Right lobe of liver (tissue), 6 donors: ENCODE measurements around the gene CPED1. TPM values are rescaled to one million over a fixed set of nuclear protein-coding genes. Genes with fewer than 3 reads are reported as not detected.

Experiments used
- ATAC-seq, 4 donors: fragments of 200-7000 bp; cut with Tn5 transposase; one replicate each; pipeline ENCODE4 v1.9.1; 2020; ENCODE audit warnings: mild to moderate bottlenecking in 4 of 4, moderate library complexity in 4 of 4
- DNase-seq, 3 donors: peaks; one replicate each; pipeline ENCODE4 v3.0.0-alpha.2; 2020
- H3K27ac ChIP-seq, 3 donors: fragments of 200-600 bp; one replicate each; pipeline ENCODE4 v1.8.0; 2022
- H3K27me3 ChIP-seq, 2 donors: fragments of 200-600 bp; one replicate each; pipeline ENCODE4 v1.8.0; 2022
- H3K36me3 ChIP-seq, 4 donors: fragments of 200-600 bp; sonication (generic) in 1 of 4; one replicate each; pipeline versions ENCODE4 v1.5.1 to v1.8.0; 2017 to 2022; ENCODE audit warnings: control low read depth in 1 of 4
- H3K4me1 ChIP-seq, 4 donors: fragments of 200-600 bp; sonication (generic) in 1 of 4; one replicate each; pipeline versions ENCODE4 v1.5.1 to v1.8.0; 2017 to 2022; ENCODE audit warnings: control low read depth in 1 of 4
- H3K4me3 ChIP-seq, 3 donors: fragments of 200-600 bp; one replicate each; pipeline ENCODE4 v1.8.0; 2022
- H3K9me3 ChIP-seq, 4 donors: fragments of 200-600 bp; sonication (generic) in 1 of 4; one replicate each; pipeline versions ENCODE4 v1.5.1 to v1.8.0; 2017 to 2022; ENCODE audit warnings: control low read depth in 1 of 4
- POLR2A ChIP-seq: fragments of 450-650 bp; IDR thresholded peaks from one replicate; pipeline ENCODE4 v1.6.1; 2017; ENCODE audit warnings: antibody characterized with exemption, mild to moderate bottlenecking
- WGBS: methylation state at CpG from one replicate; pipeline ENCODE4 v1.1.6; 2018; ENCODE audit warnings: low coverage, low lambda C conversion rate; ENCODE audit not compliant: insufficient coverage; ENCODE audit errors: missing lambda C conversion rate; 5-methylcytosine and 5-hydroxymethylcytosine counted together
- intact Hi-C, 2 donors: fragments of 100-400 bp; cut with DNase I; formaldehyde crosslinking; loops; one replicate each; pipeline versions ENCODE4 v1.11.2 to v1.14.1; 2022
- total RNA-seq, 6 experiments: library from RNA; depleted of rRNA in 2 of 6; stranded (reverse); fragments of >200 nt in 2 of 6; fragmentation: NEBNext Ultra II Directional in 3 of 6; extraction: Animal tissue kit (Norgen Biotek cat#: 25700) in 3 of 6; gene quantifications; one replicate each; pipeline versions ENCODE4 v1.1.0 to v1.2.4, GENCODE V29; 2016 to 2023
- TF ChIP-seq, protein P1 (sequence below), 4 donors: fragments of 200-600 bp in 3 of 4; fragments of 450-650 bp in 1 of 4; IDR thresholded peaks; one replicate each; pipeline versions ENCODE4 v1.5.1 to v1.8.0; 2016 to 2022; ENCODE audit warnings: antibody characterized with exemption in 4 of 4, mild to moderate bottlenecking in 2 of 4
- donor health status: DM: no; HTN: yes; CAD: no.
- donor health status: DM: no; HTN: no; CAD: no.
- donor health status: DM: no; HTN: no; CAD: no.
- donor health status: DM: no; HTN: yes; CAD: no.
- donor health status: DM: no; HTN: yes; CAD: no.

The CPED1 gene
- total RNA-seq, 6 experiments from 2014 or later: 24.3 to 45.8 (median 34.9) TPM

DNA sequence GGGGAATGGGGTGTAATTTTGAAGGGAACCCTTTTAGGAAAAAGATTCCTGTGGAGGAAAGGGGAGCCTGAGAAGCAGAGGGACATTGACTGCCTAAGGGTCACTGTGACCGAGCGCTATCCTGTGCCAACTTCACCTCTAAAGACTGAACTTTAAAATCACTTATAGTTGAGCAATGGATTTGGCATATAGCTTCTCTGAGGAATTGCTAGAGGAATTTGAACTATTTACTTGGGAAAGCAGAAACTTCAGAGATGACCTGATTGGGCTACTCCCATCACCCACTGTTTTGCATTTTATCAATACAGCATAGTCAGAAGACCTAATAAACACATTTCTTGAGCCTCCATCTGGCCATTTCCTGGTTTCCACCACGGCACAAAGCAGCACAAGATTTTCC is 316.6 kb downstream of the CPED1 start:
- peak in 2 of 4 donors; percentile 78 to 81 for ATAC-seq
- no peaks in the 10 kb centered on the region for H3K9me3 ChIP-seq
- intact Hi-C loops: no loop called here
- WGBS: 26% methylated on average over 2 of the region's 3 CpGs
- H3K4me3 ChIP-seq: no peak overlapping the region
- H3K4me1 ChIP-seq: peaks cover 0 to 10% (median 0%) of the 10 kb centered on the region in 4 donors
- H3K27ac ChIP-seq: no peak overlapping the region
- H3K36me3 ChIP-seq: no peaks in the 10 kb centered on the region
- no peaks in the 10 kb centered on the region for H3K27me3 ChIP-seq
- TF ChIP-seq, protein P1, sequence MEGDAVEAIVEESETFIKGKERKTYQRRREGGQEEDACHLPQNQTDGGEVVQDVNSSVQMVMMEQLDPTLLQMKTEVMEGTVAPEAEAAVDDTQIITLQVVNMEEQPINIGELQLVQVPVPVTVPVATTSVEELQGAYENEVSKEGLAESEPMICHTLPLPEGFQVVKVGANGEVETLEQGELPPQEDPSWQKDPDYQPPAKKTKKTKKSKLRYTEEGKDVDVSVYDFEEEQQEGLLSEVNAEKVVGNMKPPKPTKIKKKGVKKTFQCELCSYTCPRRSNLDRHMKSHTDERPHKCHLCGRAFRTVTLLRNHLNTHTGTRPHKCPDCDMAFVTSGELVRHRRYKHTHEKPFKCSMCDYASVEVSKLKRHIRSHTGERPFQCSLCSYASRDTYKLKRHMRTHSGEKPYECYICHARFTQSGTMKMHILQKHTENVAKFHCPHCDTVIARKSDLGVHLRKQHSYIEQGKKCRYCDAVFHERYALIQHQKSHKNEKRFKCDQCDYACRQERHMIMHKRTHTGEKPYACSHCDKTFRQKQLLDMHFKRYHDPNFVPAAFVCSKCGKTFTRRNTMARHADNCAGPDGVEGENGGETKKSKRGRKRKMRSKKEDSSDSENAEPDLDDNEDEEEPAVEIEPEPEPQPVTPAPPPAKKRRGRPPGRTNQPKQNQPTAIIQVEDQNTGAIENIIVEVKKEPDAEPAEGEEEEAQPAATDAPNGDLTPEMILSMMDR (IDR thresholded peaks at IDR 0.05): no peak
- TF ChIP-seq POLR2A: no peak
- DNase-seq: no peak

DNA sequence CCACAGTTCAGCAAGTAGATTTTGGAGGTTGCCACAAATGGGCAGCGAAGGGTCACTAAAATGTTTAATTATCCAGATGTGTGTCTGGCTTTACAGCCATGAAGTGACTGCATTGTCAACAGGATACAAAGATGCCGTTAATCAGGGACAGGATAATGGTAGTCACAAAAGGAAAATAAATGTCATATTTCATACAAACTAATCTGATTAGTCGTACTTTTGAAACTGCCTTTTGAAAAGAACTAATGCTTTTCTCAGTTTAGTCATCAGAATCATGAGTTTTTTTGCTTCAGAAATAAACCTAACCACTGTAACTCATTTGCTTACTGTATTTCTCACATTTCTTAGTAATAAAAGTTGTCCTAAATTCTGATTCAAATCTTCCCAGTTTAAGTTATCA is 318.1 kb downstream of the CPED1 start:
- H3K27me3 ChIP-seq: no peaks in the 10 kb centered on the region
- H3K9me3 ChIP-seq: no peaks in the 10 kb centered on the region
- H3K4me1 ChIP-seq: peaks cover 0 to 10% (median 0%) of the 10 kb centered on the region in 4 donors
- no peaks in the 10 kb centered on the region for H3K36me3 ChIP-seq
- DNase-seq: no peak
- intact Hi-C loops: no loop called here
- no peak for TF ChIP-seq POLR2A
- TF ChIP-seq, protein P1 (IDR thresholded peaks at IDR 0.05): no peak
- WGBS: 42% methylated on average over 3 of the region's 3 CpGs
- H3K27ac ChIP-seq: no peak overlapping the region
- ATAC-seq: no peak
- H3K4me3 ChIP-seq: no peak overlapping the region

DNA sequence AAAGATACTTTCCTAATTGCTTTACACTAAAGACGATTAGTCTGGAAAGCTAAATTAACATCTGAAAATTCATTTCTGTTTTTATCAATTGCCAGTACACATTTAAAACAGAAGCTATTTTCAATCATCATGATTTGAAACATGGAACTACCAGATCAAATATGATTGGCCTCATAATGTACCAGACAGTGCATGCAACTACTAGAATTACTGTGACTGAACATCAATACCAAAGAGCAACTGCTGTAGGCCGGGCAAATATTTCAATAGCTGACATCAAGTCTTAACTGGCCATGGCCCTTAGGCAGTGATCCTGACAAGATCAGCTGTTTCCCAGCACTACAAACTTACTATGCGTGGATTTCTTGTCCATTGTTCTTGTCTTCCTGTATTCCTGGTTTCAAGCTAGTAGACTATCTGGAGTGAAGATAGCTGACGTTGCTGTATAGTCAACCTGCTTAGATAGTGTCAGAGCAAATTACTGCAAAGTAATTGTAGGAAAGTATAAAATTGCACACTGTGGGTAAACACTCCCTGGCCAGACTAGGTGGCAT is 318.6 kb downstream of the CPED1 start:
- Histone ChIP-seq H3K27ac (no peak overlapping the region), H3K36me3 (no peaks in the 10 kb centered on the region), H3K27me3 (no peaks in the 10 kb centered on the region), H3K9me3 (no peaks in the 10 kb centered on the region), H3K4me3 (no peak overlapping the region), H3K4me1 (peaks cover 0 to 10% (median 0%) of the 10 kb centered on the region in 4 donors)
- DNase-seq: no peak
- intact Hi-C loops: no loop called here
- no peak for TF ChIP-seq POLR2A
- TF ChIP-seq, protein P1 (IDR thresholded peaks at IDR 0.05): no peak
- 61% methylated on average over 4 of the region's 4 CpGs for WGBS
- ATAC-seq: peak in 3 of 4 donors; percentile 28 to 55 (median 36)

DNA sequence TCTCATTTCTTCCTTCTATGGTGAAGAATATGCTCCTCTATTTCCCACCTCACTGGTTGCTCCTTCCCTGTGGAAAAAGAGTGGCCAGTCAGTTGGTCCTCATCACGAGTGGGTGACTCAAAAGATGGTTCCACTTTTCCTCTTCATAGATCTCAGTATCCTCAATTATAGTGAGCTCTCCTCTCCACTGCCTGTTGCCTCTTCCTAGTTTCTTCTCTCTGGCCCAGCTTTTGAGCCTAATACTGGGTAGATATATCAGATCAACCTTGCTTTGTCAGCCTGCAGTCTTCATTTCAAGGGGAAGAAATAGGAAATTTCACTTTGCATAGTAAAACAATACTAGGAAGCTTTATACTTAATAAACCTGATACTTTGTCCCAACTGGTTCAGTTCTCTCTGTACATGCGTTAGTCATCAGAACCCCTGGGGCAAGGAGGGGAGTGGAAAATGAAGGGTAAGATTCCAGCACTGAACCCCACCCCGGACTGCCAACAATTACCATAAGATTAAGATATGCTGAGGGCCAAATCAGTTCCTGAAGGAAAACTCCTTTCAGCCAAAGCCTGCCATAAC is 324.8 kb downstream of the CPED1 start:
- no peak for TF ChIP-seq POLR2A
- TF ChIP-seq, protein P1 (IDR thresholded peaks at IDR 0.05): no peak
- H3K27ac ChIP-seq: no peak overlapping the region
- H3K4me1 ChIP-seq: peaks cover 0 to 8% (median 0%) of the 10 kb centered on the region in 4 donors
- DNase-seq (no peak), ATAC-seq (peak in 1 of 4 donors; percentile 18)
- intact Hi-C loops: no loop called here
- H3K4me3 ChIP-seq: no peak overlapping the region
- H3K36me3 ChIP-seq: no peaks in the 10 kb centered on the region
- no peaks in the 10 kb centered on the region for H3K9me3 ChIP-seq
- WGBS: 54% methylated on average over 3 of the region's 3 CpGs
- H3K27me3 ChIP-seq: no peaks in the 10 kb centered on the region
